NCI-H748 (cell line): Measurements from ENCODE around the gene AMOTL2.

Experiments used
- DNase-seq: peaks from one replicate; lab custom pipeline; 2025; ENCODE audit not compliant: unreplicated experiment; lab: John Stamatoyannopoulos, UW

The AMOTL2 gene

DNA sequence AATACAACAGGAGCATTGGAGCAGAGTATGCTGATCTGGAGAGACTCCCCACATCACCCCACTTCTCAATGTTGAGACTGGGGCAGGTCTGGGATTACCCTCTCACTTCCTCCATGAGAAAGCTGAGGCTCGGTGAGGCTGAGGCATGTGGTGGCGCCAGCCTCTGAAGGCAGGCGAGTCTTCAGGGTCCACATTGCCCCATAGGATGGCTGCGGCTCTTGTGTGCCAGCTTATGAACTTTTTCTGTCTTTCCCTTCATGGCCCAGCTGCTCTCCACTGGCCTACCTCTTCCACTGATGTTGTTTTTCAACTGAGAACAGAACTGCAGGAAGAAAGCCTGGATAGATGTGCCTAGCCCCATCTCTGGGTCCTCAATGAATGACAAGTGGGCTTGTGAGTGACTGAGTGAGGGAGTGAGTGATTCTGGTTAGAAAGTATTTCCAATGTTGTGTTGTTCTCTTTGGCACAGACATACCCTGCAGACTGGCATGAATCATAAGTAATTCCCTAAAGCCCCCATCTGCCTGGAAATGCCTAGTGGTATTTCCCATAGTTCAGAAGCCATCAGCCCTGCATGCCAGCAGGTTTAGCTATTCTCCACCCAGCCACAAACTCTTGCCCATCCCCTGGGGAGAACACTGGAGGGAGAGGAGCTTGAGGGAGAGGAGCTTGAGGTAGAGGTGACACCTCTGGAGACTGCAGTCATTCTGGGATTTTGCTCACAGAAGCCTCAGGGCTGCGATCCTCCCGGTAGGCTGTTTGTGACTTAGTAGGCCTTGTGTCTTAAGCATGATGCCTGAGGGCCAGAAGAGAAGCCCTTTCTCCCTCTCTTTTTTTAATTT lies 56.9 kb downstream of the AMOTL2 start:
- no peak for DNase-seq

DNA sequence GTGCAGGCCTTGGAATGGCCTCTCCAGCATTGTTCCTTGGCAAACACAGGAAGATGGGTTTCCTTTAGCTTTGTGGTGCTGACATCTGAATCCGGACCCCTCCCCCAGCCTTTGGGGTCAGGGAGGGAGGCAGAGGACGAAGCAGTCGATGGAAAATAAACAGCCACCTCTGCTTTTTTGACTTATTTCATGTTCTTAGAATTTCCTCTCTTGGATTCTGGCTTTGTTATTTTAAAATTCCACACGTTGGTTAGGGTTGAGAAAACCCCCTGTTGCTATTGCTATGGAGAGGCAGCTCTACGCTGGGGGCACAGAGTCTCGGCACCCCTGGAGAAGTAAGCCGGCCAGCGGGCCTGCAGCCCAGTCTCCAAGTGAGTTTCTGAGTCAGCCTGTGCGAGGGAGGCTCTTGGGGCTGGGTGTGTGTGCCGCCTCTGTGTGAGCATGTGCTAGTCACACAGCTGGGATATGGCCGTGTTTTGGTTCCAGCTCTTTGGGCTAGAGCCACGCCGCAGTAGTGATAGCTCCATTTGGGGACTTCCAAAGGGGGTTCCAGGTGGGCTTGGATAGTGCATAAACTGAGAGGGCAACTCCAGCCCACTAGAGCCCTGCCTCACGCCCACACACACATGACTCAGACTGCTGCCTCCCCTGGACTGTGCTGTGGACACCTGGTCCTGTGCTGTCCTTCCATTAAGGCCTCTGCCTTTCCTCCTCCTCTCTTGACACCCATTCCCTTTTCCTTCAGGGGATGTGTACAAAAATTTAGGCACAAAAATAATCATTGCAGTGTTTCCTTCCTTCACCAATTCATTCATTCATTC lies 58.8 kb downstream of the AMOTL2 start:
- DNase-seq: no peak

DNA sequence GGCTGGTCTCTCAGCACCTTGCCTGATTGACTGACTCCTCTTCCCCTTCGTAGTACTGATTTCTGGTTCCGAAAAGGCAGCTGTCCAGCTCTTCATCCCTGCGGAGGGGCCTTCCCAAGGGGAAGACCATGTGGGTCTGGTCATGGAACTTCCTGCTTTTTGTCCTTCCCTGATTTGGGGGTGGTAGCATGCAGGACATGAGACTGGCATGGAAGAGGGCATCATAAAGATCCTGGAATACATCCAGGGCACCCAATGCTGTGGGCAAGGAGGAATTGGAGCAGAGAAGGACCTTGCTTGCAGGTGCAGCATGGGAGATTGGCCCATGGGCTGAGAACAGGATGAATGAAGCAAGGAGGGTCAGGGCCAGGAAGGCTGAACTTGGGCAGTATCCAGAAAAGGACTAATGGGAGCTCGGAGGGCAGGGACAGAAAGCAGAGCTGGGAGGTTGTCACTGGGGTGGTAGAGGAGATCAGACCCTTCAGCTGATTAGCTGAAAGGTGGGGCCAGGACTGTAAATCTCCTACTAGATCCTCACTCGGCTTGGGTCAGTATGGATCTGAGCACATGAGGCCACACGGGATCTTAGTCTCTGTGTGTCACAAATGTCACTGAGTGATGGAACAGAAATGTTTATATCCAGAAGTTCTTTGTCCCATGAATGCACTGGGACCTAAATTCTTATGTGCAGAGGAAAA lies 59.5 kb downstream of the AMOTL2 start:
- DNase-seq: no peak

DNA sequence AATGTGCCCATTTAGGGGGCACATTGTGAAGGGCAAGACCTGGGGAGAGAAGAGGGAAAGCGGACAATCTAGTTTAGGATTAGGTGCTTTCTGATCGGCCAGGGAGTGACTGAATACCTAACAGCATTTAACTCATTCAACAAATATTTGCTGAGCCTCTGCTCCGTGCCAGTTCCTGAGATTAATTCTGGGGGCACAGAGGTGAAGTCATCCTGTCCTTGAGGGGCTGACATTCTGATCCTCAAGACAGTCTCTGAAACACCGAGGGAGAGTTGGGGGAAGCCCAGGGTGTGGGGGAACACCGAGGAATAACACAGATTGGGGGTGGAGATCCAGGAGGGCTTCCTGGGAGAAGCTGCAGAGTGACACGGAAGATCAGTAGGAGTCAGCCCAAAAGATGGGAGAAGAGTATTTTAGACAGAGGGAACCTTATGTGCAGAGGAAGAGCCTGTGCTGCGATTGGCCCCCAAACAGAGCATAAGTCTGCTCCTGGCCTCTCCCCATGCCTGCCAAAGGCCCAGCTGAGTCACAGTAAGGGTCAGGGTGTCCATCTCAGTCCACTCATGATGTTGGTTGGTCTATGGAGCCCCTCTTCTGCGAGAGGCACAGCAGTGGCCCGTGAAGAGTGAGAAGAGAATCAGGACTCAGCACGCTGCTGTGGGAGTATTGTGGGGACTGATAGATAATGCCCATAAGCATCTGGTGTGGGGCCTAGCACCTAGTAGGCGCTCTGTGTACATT lies 60.2 kb downstream of the AMOTL2 start:
- DNase-seq: no peak

DNA sequence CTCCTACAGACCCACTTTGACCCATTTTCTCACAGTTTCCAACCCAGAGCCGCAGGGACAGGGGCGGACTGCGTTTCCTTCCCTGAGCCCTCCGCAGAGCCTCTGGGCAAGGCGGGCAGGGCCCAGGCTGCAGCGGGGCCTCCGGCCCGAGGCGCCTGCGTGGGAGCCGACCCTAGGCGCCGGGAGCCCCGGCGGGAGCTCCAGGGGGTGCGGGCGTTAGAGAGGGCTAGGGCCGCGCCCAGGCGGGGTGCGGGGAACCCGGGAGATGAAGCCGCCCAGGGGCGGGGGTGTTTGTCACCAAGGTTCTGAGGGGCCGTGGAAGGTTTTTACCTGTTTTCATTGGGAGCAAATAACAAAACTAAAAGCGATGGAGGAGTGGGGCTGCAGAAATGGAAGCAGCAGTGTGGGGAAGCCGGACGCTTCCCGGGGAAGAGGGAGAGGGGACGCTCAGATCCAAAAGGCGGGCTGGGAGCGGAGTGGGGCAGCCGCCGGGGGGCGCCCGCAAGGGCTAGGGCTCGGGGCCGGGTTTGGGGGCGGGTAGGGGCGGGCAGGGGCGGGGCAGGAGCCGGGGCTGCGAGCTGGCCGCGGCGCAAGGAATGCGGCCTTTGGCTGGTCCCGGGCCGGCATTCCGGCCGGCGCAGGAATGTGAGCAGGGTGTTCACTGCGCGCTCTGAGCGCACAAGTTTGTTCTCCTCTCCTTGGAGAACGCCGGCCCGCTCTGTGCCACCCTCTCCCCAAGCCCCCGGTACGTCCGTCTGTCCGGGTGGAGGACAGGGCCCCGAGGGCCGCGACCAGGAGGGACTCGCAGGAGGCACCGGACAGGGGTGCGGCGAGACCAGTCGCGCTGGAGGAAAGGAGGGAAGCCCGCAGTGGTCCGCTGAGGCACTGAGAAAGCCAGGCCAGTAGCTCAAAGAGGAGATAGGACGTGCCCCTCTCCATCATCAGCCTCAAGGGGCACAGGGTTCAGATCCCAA lies 61.1 kb downstream of the AMOTL2 start:
- DNase-seq: no peak

DNA sequence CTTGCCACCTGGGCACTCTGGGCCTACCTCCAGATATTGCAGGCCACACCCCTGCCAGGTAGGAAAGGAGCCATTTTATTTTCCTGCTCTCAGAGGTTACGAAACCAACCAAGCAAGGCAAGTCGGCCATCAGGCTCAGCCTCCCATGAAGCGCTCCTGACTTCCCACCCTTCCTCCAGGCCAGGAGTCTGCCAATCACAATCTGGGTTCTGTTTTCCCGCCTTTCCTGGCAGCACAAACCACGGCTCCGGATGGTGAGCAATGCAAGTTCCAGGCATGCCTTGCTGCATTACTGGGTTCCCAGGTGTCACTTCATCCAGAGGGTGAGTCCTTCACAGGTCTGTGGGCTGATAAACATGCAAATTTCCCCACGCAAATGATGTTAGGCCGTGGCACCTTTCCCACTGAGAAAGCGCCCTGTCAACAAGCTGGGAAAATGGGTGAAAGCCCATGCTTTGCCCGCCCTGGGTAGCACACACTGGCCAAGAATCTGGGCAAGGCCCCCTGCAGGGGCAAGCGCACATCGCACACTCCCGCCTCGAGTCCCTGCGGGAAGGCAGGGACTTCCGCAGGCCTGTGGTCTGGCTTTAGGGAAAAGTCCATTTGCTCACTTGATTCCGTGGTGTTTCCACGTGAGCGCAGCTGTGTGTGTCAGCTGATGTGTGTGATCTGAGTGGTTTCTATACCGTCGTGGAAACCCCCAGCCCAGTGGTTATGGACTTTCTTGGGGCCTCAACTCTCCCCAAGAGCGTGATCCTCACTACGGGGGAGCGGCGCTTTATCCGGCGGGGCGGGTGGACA lies 62.0 kb downstream of the AMOTL2 start:
- peak; percentile 13 for DNase-seq

DNA sequence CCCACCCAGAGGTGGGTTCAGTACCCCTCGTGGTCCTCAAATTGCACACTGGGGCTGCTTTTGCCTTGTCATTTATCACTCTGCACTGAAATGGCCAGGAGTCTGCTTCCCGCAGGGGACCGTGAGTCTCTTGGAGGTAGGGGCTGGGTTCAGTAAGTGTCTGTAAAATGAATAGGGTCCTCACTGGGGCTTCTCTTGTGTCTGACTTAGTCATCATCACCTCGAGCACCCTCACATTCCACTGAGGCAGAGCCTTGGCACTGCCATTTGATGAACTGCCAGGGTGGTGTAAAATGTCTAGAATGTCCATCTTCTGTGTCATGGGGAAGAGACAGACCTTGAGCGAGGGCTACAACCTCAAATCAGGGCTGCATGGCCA lies 62.6 kb downstream of the AMOTL2 start:
- DNase-seq: no peak

DNA sequence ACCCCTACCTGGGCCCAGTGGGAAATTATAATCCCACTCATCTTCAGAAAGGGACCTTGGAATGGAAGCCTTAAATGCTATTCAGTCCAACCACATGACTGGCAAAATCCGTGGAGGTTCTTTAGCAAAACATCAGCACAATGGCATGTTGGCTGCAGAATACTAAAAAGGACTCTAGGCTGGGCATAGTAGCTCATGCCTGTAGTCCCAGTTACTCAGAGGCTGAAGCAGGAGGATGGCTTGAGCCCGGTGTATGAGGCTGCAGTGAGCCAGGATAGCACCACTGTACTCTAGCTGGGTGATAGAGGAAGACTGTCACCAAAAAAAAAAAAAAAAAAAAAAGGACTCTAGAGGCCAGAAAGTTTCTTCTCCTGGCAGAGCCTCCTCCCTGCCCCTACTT lies 63.0 kb downstream of the AMOTL2 start:
- DNase-seq: no peak

DNA sequence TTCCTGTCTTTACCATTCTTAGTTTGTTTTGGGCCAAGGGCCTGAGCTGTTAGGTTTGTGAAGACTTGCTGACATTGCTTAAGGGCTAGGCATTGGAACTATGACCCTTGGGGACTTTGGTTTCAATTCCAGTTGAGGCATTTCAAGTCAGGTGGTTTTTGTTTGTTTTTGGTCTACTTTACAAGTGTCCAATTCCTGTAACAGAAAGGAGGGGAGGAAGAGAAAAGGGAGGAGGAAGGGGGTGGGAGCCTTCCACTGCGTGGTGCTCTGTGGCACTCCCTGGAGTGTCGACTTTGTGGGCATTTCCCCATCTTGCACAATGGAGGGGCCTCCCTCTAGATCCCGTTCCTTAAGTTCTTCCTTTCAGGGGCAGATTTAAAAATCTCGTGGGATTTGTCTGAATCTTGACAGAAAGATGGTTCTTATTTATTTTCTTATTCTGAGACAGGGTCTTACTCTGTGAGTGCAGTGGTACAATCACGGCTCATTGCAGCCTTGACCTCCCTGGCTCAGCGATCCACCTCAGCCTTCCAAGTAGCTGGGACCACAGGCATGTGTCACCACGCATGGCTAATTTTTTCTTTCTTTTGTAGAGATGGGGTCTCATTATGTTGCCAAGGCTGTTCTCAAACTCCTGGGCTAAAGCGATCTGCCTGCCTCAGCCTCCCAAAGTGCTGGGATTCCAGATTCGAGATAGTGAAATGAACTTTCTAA lies 64.1 kb downstream of the AMOTL2 start:
- no peak for DNase-seq

DNA sequence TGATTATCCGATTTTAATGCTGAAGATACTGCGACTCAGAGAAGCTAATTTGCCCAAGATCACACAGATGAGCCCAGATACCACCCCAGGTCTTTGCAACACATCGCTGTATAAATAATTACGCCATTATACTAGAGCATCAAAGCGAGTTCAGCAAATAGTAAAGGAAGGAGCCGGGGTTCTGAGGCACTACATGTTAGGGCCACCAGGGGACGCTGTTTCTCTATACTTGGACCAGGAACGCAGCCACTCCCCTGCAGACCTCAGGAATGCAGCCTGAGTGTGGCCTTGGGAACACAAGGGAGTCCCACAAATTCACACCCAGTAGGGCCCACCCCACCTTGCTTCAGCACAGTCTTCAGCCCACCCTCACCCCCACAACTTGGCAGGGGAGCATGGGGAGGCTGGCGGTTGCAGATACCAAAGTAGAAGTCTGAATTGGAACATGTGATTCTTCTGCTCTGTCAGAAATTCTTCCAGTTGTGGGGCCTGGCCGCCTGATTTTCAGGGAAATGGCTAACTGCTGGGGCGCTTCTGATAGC lies 65.8 kb downstream of the AMOTL2 start:
- peak; percentile 58 for DNase-seq

DNA sequence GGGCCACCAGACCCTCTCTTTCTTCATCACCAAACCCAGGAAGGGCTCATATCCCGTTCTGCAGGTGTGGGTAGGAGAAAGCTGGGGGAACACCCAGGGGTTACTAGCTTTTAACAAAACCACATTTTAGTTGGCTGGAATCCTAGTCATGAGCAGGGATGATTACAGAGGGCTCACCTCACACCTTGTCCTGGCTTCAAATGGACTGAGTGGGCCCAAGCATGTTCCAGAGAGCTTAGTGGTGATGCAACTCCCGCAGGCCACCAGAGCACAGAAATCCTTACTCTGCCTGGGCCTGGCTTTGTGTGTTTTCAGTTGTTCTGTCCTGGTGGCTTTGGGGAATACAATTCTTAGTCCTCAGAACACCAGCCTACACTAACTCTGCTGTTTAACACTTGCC lies 66.8 kb downstream of the AMOTL2 start:
- DNase-seq: no peak

DNA sequence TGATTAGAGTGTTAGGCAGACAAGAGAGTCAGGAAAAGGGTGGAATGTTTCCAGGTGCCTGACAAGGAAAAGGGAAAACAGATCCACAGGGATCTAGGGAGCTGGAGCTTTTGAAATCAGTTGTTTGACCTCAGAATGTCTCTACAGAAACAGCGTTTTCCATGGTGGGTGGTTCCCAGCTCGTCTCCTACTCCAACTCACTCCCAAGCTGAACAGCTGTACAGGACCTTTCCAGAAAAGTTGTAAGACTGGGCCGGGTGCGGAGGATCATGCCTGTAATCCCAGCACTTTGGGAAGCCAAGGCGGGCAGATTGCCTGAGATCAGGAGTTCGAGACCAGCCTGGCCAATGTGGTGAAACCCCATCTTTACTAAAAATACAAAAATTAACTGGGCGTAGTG lies 67.9 kb downstream of the AMOTL2 start:
- DNase-seq: no peak
